Measurements from ENCODE around the gene KDF1. TPM values are rescaled to one million over a fixed set of nuclear protein-coding genes. Genes with fewer than 3 reads are reported as not detected.
A peak's percentile ranks its signal among the peaks of the same experiment; 100 is the strongest.

KDF1 gene
- total and polyA plus RNA-seq, 2 of the 13 experiments (the other 11 are each of a cell fraction or from before 2014, with no cell fraction given) = 1.9 to 4.9 TPM

DNA sequence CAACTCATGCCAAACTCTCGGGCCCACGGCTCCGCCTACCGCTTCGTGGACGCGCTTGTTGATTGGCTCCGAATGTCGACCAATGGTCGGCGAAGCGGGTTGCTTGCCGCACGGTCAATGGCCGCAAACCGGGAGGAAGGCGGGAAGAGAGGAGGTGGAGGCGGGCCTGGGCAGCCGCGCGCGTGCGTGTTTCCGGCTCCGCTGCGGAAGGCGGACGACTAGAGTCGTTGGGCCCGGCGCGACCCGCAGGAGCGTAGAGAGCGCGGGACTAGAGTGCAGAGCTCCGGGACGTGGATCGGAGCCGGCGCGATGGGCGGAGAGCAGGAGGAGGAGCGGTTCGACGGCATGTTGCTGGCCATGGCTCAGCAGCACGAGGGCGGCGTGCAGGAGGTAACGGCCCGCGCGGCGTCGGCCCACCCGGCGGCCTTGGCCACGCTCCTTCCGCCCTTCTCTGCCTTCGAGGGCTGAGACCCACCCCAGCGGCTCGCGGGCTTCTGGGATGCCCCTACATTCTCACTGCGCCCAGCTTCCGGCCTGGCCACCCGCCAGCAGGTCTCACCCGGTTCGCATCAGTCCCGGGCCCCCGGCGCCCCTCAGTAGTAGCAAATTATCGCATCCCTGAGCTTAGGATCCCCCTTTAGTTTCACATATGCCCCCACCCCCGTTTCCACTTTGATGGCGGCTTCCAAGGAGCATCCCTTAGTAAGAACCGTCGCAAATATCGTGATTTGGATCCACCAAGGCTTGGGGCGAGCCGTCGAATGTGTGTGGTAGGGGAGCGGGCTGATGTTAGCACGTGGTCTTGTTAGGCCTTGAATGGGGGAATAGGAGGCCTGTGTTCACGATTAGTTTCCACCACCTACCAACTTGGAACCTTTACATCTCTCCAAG, 38.5 kb downstream of the KDF1 start, which contains the start of gene NUDC (continued):
- TF ChIP-seq UBTF (CRISPR knock-in tag; IDR thresholded peaks at IDR 0.05) (peak; percentile 75), SOX5 (CRISPR knock-in tag; IDR thresholded peaks at IDR 0.05; ENCODE audit: borderline replicate concordance) (no peak), SALL2 (CRISPR knock-in tag; IDR thresholded peaks at IDR 0.05) (peak; percentile 52; the same call in 1 of the 2 replicates), TP53 (CRISPR knock-in tag; conservative IDR thresholded peaks at IDR 0.05) (no peak), AHR (CRISPR knock-in tag; IDR thresholded peaks at IDR 0.05) (peak; percentile 68; the same call in 1 of the 2 replicates), MXD1 (CRISPR knock-in tag; IDR thresholded peaks at IDR 0.05) (peak; percentile 94), HCFC1 (IDR thresholded peaks at IDR 0.05; ENCODE audit: low read depth, low read length) (0 out of 2 replicates have a peak, but pooled peaks have one; percentile 9), KDM1A (CRISPR knock-in tag; IDR thresholded peaks at IDR 0.05) (no peak), TEAD2 (CRISPR knock-in tag; IDR thresholded peaks at IDR 0.05) (no peak), ZNF503 (CRISPR knock-in tag; IDR thresholded peaks at IDR 0.05) (peak; percentile 56; the same call in 1 of the 2 replicates), MIER3 (CRISPR knock-in tag; IDR thresholded peaks at IDR 0.05; ENCODE audit: borderline replicate concordance) (no peak), U2AF1 (optimal IDR thresholded peaks at IDR 0.05; ENCODE audit: low read depth, low read length) (no peak), FOXJ3 (CRISPR knock-in tag; IDR thresholded peaks at IDR 0.05; ENCODE audit: borderline replicate concordance) (no peak), NR3C1 (CRISPR knock-in tag; IDR thresholded peaks at IDR 0.05) (no peak), MIER2 (CRISPR knock-in tag; IDR thresholded peaks at IDR 0.05) (no peak), ZNF343 (CRISPR knock-in tag; IDR thresholded peaks at IDR 0.05) (peak; percentile 71; the same call in 1 of the 2 replicates), FOXO4 (CRISPR knock-in tag; conservative IDR thresholded peaks at IDR 0.05) (peak; percentile 66; the same call in 1 of the 2 replicates), ZNF644 (CRISPR knock-in tag; IDR thresholded peaks at IDR 0.05; ENCODE audit: low read depth) (no peak), ZNF326 (CRISPR knock-in tag; IDR thresholded peaks at IDR 0.05; ENCODE audit: borderline replicate concordance) (no peak), ZNF33B (CRISPR knock-in tag; IDR thresholded peaks at IDR 0.05) (peak; percentile 15; the same call in 1 of the 2 replicates), NCOA5 (CRISPR knock-in tag; IDR thresholded peaks at IDR 0.05) (no peak)
- TF ChIP-seq, protein P1, sequence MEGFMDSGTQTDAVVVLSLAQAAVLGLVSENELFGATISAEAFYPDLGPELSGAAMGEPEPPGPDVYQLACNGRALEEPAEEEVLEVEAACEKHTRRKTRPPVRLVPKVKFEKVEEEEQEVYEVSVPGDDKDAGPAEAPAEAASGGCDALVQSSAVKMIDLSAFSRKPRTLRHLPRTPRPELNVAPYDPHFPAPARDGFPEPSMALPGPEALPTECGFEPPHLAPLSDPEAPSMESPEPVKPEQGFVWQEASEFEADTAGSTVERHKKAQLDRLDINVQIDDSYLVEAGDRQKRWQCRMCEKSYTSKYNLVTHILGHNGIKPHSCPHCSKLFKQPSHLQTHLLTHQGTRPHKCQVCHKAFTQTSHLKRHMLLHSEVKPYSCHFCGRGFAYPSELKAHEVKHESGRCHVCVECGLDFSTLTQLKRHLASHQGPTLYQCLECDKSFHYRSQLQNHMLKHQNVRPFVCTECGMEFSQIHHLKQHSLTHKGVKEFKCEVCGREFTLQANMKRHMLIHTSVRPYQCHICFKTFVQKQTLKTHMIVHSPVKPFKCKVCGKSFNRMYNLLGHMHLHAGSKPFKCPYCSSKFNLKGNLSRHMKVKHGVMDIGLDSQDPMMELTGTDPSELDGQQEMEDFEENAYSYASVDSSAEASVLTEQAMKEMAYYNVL (CRISPR knock-in tag; IDR thresholded peaks at IDR 0.05; ENCODE audit: borderline replicate concordance) = peak; percentile 72; the same call in 1 of the 2 replicates
